Skin of body (tissue), 2 donors: Measurements from ENCODE around the gene UST. TPM values are rescaled to one million over a fixed set of nuclear protein-coding genes. Genes with fewer than 3 reads are reported as not detected.
A peak's percentile ranks its signal among the peaks of the same experiment; 100 is the strongest.
"Not testable (repeated sequence)": the region's sequence is repeated elsewhere in the genome, so short reads cannot be mapped to it uniquely, and the experiment has no call there.

Source experiments
- DNase-seq: peaks from one replicate; lab custom pipeline; 2025; lab: John Stamatoyannopoulos, UW
- total RNA-seq: library from RNA; depleted of rRNA; stranded (reverse); fragments of >200 nt; gene quantifications from one replicate; pipeline ENCODE4 v1.2.3, GENCODE V29; 2014

UST gene
- total RNA-seq, 1 donor from 2014 or later, result 25.0 TPM

GRCh38 chr6:148972481-148972880, 225.7 kb downstream of the UST start:
- peak; percentile 16 for DNase-seq

- peak; percentile 36 for DNase-seq
Measured at GRCh38 chr6:148973538-148974208, 226.8 kb downstream of the UST start.

- no peak for DNase-seq
Measured at GRCh38 chr6:148974351-148974750, 227.5 kb downstream of the UST start.

- not testable (repeated sequence) for DNase-seq
Measured at GRCh38 chr6:148978298-148978697, 231.5 kb downstream of the UST start.

- DNase-seq, result no peak
Measured at GRCh38 chr6:148979014-148979901, 232.4 kb downstream of the UST start.

- no peak for DNase-seq
Measured at GRCh38 chr6:148980234-148980633, 233.4 kb downstream of the UST start.

- no peak for DNase-seq
Measured at GRCh38 chr6:148981515-148981914, 234.7 kb downstream of the UST start.

GRCh38 chr6:148983101-148983761, 236.4 kb downstream of the UST start:
- no peak for DNase-seq

GRCh38 chr6:148983966-148984365, 237.1 kb downstream of the UST start:
- no peak for DNase-seq

- DNase-seq, result no peak
Measured at GRCh38 chr6:148984531-148985056, 237.8 kb downstream of the UST start.

- no peak for DNase-seq
Measured at GRCh38 chr6:148985499-148985898, 238.7 kb downstream of the UST start.

GRCh38 chr6:148986608-148987007, 239.8 kb downstream of the UST start:
- no peak for DNase-seq

- no peak for DNase-seq
Measured at GRCh38 chr6:148987982-148988381, 241.2 kb downstream of the UST start.

- DNase-seq, result no peak
Measured at GRCh38 chr6:148989585-148989984, 242.8 kb downstream of the UST start.

GRCh38 chr6:148990403-148990802, 243.6 kb downstream of the UST start:
- no peak for DNase-seq

GRCh38 chr6:148996815-148997214, 250.0 kb downstream of the UST start:
- no peak for DNase-seq

- peak; percentile 47 for DNase-seq
Measured at GRCh38 chr6:148997865-148998264, 251.0 kb downstream of the UST start.

GRCh38 chr6:148998704-148999103, 251.9 kb downstream of the UST start:
- DNase-seq, result no peak

- DNase-seq, result no peak
Measured at GRCh38 chr6:148999501-148999900, 252.7 kb downstream of the UST start.

GRCh38 chr6:148999929-149000468, 253.2 kb downstream of the UST start:
- DNase-seq, result no peak

- DNase-seq, result no peak
Measured at GRCh38 chr6:149001422-149001821, 254.6 kb downstream of the UST start.

- no peak for DNase-seq
Measured at GRCh38 chr6:149003560-149003959, 256.7 kb downstream of the UST start.
